ENCODE data around the gene SH3GL1. TPM values are rescaled to one million over a fixed set of nuclear protein-coding genes. Genes with fewer than 3 reads are reported as not detected.

The SH3GL1 gene
- total and polyA plus RNA-seq, 9 of the 15 experiments (the other 6 are each of a cell fraction or from before 2014, with no cell fraction given) = 1.7 to 75.3 (median 25.7) TPM

DNA sequence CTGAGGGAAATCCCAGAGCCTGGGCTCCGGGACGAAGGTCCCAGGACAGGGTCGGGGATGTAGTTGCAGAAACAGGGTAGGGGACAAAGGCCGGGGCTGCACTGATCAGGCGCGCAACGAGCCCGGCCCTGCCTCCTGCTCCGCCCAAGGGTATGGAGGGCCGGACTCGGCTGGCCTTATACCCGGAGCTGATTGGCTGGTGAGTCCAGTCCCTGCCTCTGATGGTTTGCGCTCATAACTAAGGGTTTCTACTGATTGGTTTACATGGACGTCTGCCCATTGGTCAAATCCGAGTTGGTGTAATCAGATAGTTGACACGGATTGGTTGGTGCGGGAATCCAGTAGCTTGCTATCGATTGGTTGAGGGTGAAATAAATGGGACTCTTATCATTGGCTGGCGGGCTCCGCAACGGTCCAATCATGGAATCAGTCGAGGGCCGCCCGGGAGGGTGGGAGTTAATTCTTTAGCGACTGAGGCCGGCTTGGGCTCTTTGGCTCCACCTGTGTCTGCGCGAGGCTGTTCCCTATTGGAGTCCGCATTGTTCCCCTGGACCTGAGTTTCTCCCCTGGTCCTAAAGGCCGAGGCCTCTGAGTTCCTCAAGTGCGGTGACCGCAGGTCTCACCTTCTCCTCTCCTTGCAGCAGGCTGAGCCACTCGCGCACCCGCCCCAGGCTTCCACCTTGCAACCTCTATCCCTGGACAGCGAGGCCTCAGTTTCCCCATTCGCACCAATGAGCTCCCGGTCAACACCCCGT is 57.6 kb downstream of the SH3GL1 start (continued):
- TF ChIP-seq GMEB1 (CRISPR knock-in tag; IDR thresholded peaks at IDR 0.05) (peak; percentile 72), DPF2 (IDR thresholded peaks at IDR 0.05) (peak; percentile 56; the same call in 1 of the 2 replicates), MTF1 (CRISPR knock-in tag; IDR thresholded peaks at IDR 0.05; ENCODE audit: borderline replicate concordance) (no peak; the same call in 1 of the 2 replicates), CREB1 (IDR thresholded peaks at IDR 0.05) (peak; percentile 23), CREB1 (CRISPR knock-in tag; IDR thresholded peaks at IDR 0.05) (peak; percentile 61; the same call in 1 of the 2 replicates), BCOR (IDR thresholded peaks at IDR 0.05) (peak; percentile 98), HNRNPLL (IDR thresholded peaks at IDR 0.05; ENCODE audit: low read depth, low read length, poor library complexity, severe bottlenecking) (peak; percentile 43), NR4A1 (CRISPR knock-in tag; IDR thresholded peaks at IDR 0.05) (no peak), NR4A1 (tag; IDR thresholded peaks at IDR 0.05) (peak; percentile 97), ASH1L (IDR thresholded peaks at IDR 0.05; ENCODE audit: borderline replicate concordance, low read depth, partially characterized antibody) (peak; percentile 100), KLF1 (tag; IDR thresholded peaks at IDR 0.05) (0 out of 2 replicates have a peak, but pooled peaks have one; percentile 20), ZFP1 (CRISPR knock-in tag; IDR thresholded peaks at IDR 0.05) (no peak), USF2 (CRISPR knock-in tag; IDR thresholded peaks at IDR 0.05) (no peak), TOE1 (IDR thresholded peaks at IDR 0.05; ENCODE audit: borderline replicate concordance) (peak; percentile 79; the same call in 1 of the 2 replicates), TOE1 (CRISPR knock-in tag; IDR thresholded peaks at IDR 0.05; ENCODE audit: borderline replicate concordance, low read depth) (no peak), BRCA1 (IDR thresholded peaks at IDR 0.05) (no peak), BRCA1 (CRISPR knock-in tag; IDR thresholded peaks at IDR 0.05) (no peak), ZNF263 (CRISPR knock-in tag; IDR thresholded peaks at IDR 0.05; ENCODE audit: borderline replicate concordance) (no peak), KHSRP (IDR thresholded peaks at IDR 0.05) (no peak), SLC30A9 (CRISPR knock-in tag; IDR thresholded peaks at IDR 0.05) (no peak), TSC22D4 (tag; IDR thresholded peaks at IDR 0.05) (no peak), SMARCE1 (IDR thresholded peaks at IDR 0.05) (peak; percentile 54), SP1 (CRISPR knock-in tag; IDR thresholded peaks at IDR 0.05) (peak; percentile 79), POU5F1 (IDR thresholded peaks at IDR 0.05; ENCODE audit: borderline replicate concordance, low read depth, low read length, partially characterized antibody) (no peak), POLR2B (IDR thresholded peaks at IDR 0.05; ENCODE audit: low read depth, partially characterized antibody) (peak; percentile 92), ZNF316 (IDR thresholded peaks at IDR 0.05) (no peak), HCFC1 (IDR thresholded peaks at IDR 0.05; ENCODE audit: low read depth, low read length) (peak; percentile 21), NFIX (CRISPR knock-in tag; IDR thresholded peaks at IDR 0.05; ENCODE audit: low read depth) (no peak; the same call in 1 of the 2 replicates)
- TF ChIP-seq, protein P1, sequence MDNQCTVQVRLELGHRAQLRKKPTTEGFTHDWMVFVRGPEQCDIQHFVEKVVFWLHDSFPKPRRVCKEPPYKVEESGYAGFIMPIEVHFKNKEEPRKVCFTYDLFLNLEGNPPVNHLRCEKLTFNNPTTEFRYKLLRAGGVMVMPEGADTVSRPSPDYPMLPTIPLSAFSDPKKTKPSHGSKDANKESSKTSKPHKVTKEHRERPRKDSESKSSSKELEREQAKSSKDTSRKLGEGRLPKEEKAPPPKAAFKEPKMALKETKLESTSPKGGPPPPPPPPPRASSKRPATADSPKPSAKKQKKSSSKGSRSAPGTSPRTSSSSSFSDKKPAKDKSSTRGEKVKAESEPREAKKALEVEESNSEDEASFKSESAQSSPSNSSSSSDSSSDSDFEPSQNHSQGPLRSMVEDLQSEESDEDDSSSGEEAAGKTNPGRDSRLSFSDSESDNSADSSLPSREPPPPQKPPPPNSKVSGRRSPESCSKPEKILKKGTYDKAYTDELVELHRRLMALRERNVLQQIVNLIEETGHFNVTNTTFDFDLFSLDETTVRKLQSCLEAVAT (IDR thresholded peaks at IDR 0.05) = peak; percentile 82 to 99

All from K562 (cell line).